NCI-H2227 (cell line): ENCODE results near the gene COL25A1.
"Not testable (repeated sequence)": the region's sequence is repeated elsewhere in the genome, so short reads cannot be mapped to it uniquely, and the experiment has no call there.

ENCODE experiments used
- DNase-seq: peaks from one replicate; lab custom pipeline; 2025; ENCODE audit not compliant: unreplicated experiment; lab: John Stamatoyannopoulos, UW

Gene COL25A1

GRCh38 chr4:109131559-109131958, 170.9 kb downstream of the COL25A1 start:
- DNase-seq, result no peak

- DNase-seq, result no peak
These were observed 173.9 kb downstream of the COL25A1 start for GRCh38 chr4:109128589-109128988.

- DNase-seq, result no peak
These were observed 174.6 kb downstream of the COL25A1 start for GRCh38 chr4:109127866-109128265.

GRCh38 chr4:109126856-109127255, 175.6 kb downstream of the COL25A1 start:
- DNase-seq, result no peak

- DNase-seq, result no peak
These were observed 177.4 kb downstream of the COL25A1 start for GRCh38 chr4:109125084-109125483.

- no peak for DNase-seq
These were observed 178.5 kb downstream of the COL25A1 start for GRCh38 chr4:109123951-109124350.

GRCh38 chr4:109121561-109121960, 180.9 kb downstream of the COL25A1 start:
- no peak for DNase-seq

GRCh38 chr4:109119852-109120251, 182.6 kb downstream of the COL25A1 start:
- no peak for DNase-seq

GRCh38 chr4:109118635-109119034, 183.8 kb downstream of the COL25A1 start:
- no peak for DNase-seq

GRCh38 chr4:109114501-109114900, 188.0 kb downstream of the COL25A1 start:
- DNase-seq, result no peak

- DNase-seq, result no peak
These were observed 188.9 kb downstream of the COL25A1 start for GRCh38 chr4:109113521-109113920.

GRCh38 chr4:109111031-109111430, 191.4 kb downstream of the COL25A1 start:
- DNase-seq, result no peak

GRCh38 chr4:109108215-109108614, 194.2 kb downstream of the COL25A1 start:
- DNase-seq, result not testable (repeated sequence)

- DNase-seq, result no peak
These were observed 208.4 kb downstream of the COL25A1 start for GRCh38 chr4:109094056-109094455.

- DNase-seq, result no peak
These were observed 210.6 kb downstream of the COL25A1 start for GRCh38 chr4:109091727-109092409.

GRCh38 chr4:109083911-109084310, 218.5 kb downstream of the COL25A1 start:
- DNase-seq, result no peak

- DNase-seq, result no peak
These were observed 222.7 kb downstream of the COL25A1 start for GRCh38 chr4:109079731-109080130.

GRCh38 chr4:109079201-109079600, 223.3 kb downstream of the COL25A1 start:
- DNase-seq, result no peak

- DNase-seq, result no peak
These were observed 223.7 kb downstream of the COL25A1 start for GRCh38 chr4:109078724-109079123.

GRCh38 chr4:109077505-109077904, 225.0 kb downstream of the COL25A1 start:
- no peak for DNase-seq

- DNase-seq, result not testable (repeated sequence)
These were observed 225.7 kb downstream of the COL25A1 start for GRCh38 chr4:109076709-109077108.

GRCh38 chr4:109075621-109076020, 226.8 kb downstream of the COL25A1 start:
- no peak for DNase-seq

GRCh38 chr4:109072595-109072994, 229.9 kb downstream of the COL25A1 start:
- DNase-seq, result no peak
